ENCODE results near the gene NDUFA5.

DNA sequence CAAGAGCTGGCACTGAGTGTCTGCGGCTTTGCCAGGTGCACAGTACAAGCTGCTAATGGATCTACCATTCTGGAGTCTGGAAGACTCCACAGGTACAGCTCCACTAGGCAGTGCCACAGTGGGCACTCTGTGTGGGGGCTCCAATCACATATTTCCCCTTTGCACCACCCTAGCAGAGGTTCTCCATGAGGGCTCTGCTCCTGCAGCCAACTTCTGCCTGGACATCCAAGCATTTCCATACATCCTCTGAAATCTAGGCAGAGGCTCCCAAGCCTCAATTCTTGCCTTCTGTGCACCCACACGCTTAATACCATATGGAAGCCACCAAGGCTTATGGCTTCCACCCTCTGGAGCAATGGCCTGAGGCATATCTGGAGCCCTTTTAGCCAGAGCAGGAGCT, 52.4 kb downstream of the NDUFA5 start:
- TF ChIP-seq, protein P1, sequence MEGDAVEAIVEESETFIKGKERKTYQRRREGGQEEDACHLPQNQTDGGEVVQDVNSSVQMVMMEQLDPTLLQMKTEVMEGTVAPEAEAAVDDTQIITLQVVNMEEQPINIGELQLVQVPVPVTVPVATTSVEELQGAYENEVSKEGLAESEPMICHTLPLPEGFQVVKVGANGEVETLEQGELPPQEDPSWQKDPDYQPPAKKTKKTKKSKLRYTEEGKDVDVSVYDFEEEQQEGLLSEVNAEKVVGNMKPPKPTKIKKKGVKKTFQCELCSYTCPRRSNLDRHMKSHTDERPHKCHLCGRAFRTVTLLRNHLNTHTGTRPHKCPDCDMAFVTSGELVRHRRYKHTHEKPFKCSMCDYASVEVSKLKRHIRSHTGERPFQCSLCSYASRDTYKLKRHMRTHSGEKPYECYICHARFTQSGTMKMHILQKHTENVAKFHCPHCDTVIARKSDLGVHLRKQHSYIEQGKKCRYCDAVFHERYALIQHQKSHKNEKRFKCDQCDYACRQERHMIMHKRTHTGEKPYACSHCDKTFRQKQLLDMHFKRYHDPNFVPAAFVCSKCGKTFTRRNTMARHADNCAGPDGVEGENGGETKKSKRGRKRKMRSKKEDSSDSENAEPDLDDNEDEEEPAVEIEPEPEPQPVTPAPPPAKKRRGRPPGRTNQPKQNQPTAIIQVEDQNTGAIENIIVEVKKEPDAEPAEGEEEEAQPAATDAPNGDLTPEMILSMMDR (IDR thresholded peaks at IDR 0.05), result no peak
- TF ChIP-seq ZFX (IDR thresholded peaks at IDR 0.05; ENCODE audit: borderline replicate concordance), result no peak
